Stimulated activated CD4-positive, alpha-beta T cell treated with anti-CD3 and anti-CD28 coated beads, Interleukin-12 subunit alpha, Interleukin-12 subunit beta, amount 100 ng/mL, for 48 hours (primary cell): ENCODE data around the gene BCKDK.

Experiments used
- DNase-seq, 3 donors: peaks; one replicate each; pipeline ENCODE4 v3.0.0-alpha.2; 2020; ENCODE audit warnings: low read depth in 2 of 3, low spot score in 1 of 3

The BCKDK gene

GRCh38 chr16:31080035-31080629 lies 28.1 kb upstream of the BCKDK start:
- DNase-seq: no peak

- no peak for DNase-seq
These were observed 27.3 kb upstream of the BCKDK start for GRCh38 chr16:31080756-31081419.

- no peak for DNase-seq
These were observed 26.5 kb upstream of the BCKDK start for GRCh38 chr16:31081428-31082351.

- no peak for DNase-seq
These were observed 25.7 kb upstream of the BCKDK start for GRCh38 chr16:31082368-31083045.

- DNase-seq: no peak
These were observed 25.1 kb upstream of the BCKDK start for GRCh38 chr16:31083081-31083480.

- no peak for DNase-seq
These were observed 24.6 kb upstream of the BCKDK start for GRCh38 chr16:31083556-31083955.

DNA sequence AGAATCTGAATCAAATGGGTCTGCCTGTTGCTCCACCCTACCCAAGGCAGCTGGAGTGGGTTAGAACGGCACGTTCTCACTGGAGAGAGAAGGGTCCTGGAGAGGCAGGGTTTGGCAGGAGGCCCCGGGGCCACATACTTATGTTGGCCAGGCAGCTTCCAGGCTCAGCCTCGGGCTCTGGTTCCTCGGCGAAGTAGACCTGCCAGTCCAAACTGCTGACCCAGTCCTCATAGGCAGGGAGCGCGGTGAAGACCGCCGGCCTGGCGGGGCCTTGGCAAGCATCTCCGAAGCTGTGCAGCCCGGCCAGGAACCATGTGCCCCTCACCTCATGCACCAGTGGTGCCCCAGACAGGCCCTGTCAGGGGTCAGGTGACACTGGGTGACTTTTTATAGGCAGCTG lies 24.2 kb upstream of the BCKDK start:
- DNase-seq: no peak

- no peak for DNase-seq
These were observed 23.4 kb upstream of the BCKDK start for GRCh38 chr16:31084584-31085302.

DNA sequence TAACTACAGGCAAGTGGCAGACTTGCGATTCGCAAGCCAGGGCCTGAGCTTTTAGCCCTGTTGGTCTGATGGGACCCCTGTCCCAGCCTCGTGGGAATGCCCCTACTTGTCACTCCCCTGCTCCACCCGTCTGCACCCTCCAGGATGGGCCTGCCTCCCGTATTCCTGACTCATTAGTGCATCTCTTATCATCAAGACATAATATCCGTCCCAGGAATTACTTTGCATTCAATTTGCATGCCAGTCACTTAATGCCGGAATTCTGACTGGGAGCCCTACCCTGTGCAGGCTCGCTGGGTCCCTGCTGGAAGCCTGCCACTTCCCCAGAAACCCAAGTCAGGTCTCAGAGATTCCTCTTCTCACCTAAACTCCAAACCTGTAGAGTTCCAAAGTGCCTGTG lies 22.8 kb upstream of the BCKDK start:
- DNase-seq: no peak

DNA sequence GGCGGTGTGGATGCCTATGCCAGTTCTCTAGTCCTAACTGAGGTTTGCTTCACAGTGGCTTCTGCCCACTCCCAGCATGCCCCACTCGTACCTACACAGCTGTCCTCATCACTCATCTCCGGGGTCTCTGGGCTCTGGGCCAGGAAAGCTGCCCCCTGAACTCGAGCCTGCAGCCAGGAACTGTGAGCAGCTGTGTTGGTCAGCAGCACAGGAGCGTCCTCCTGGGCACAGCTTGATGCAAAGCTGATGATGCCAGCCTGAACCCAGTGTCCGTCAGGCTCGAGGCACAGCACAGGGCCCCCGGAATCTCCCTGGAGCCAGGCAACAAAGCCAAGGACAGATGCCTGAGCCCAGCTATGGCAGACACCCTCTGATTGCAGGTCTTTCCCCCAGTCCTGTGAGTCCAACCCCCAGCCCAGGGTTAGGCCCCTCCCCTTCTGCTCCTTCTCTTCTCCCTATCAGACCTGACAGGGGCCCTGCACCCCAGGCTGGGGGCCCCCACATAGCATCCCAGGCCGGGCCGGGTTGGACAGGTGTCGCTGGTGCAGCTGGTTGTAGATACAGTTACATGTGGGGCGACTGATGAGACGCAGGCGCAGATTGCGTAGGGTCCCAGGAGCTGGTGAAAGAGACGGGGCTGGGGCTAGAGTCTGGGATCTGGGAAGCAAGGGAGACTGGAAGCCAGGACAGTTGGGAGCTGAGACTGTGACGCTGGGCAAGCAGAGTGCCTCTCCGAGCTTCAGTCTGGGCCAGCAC lies 22.1 kb upstream of the BCKDK start:
- DNase-seq: no peak

DNA sequence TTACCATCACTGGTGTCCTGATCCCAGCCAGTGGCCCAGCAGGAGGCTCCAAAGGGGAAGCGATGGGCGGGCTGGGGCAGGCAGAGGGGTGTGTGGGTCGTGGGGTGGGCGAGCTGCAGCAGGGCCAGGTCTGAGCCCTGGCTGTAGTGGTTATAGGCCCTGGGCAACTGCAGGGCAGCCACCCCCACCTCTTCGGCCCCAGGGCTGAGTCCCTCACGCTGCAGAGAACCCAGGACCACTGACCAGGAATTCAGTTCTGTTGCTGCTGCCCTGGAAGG lies 21.6 kb upstream of the BCKDK start:
- DNase-seq: no peak

DNA sequence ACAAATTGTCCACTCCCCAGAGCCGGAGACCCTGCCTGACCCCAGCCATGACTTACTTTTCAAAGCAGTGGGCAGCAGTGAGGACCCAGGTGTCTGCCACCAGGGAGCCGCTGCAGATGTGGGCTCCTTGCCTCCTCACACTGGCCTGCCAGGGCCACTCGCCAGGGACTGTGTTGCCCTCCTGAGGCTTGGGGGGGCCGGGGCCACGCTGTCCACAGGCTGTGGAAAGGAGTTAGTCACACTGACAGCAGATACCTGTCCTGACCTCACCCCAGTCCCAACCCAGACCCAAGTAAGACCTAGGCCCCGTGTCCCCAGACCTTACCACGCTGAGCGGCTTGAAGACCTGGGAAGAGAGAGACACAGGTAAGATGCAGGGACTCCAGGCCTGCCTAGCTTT lies 20.7 kb upstream of the BCKDK start:
- DNase-seq: no peak

DNA sequence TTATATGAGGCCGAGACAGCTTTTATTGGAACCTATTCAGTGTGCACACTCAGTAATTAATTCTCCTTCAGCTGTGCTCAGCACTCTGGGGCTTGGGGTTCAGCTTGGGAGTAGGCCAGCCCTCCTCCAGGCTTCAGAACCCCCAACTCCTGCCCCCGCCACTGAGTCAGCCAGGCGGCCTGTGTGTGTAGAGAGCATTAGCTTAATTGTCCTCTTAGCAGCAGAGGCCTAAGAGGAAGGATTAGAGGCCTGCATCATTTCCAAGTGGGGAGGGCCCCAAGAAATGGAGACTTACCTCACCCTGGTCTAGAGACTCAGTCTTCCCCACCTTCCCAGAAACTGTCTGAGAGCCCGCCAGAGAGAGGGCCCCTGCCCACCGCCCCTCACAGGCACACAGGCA lies 20.2 kb upstream of the BCKDK start:
- no peak for DNase-seq

DNA sequence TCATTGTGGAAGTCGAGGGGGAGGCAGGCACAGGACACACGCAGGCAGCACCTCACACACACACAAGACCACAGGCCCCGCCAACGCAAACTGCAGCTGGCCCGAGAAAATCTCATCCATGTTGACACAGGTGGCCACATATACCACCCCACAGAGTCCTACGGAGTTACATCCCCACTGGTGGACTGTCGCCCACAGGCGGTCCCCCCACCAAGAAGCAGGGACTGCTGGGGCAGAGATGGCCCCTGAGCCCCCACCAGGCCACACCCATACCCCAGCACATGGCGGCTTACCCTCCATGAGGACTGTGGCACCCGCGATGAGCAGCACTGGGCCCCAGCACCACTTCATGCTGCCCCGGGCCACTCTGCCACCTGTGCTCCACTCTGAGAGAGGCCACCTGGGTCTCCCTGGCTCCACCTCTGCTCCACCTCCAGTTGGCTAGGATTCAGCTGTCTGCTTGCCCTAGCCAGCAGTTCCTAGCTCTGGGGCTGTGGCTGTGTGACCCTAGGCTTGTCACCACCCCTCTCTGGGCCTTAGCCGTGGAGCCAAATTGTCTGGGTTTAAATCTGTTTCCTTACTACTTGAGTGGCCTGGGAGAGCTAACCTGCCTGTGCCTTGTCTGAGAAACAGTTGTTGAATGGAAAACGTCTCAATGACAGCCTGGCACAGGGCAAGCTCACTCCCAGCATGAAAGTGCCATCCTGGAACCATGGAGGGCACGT lies 19.6 kb upstream of the BCKDK start, which contains the start of gene PRSS53:
Gene PRSS53, minus strand, starts transcription at position 485 of the 725 bp plus-strand sequence. Its CDS starts 134 bp downstream, at position 351.
- no peak for DNase-seq

DNA sequence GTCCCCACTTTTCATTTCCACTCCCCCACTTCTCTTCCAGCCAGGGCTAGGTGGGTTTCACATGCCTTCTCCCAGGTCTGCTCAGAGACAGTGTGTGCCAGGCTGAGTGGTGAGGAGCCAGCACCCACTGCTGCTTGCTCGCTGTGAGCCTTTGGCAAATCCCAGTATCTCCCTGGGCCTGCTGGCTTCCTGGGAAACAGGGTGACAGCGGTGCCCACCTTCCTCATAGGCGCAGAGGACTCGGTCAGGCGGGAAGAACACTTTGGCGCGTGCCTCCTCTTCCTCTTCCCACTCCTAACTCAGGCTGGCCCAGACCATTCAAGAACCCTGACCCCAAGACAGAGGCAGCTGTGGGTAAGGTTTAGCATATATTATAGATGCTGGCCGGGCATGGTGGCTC lies 19.0 kb upstream of the BCKDK start:
- DNase-seq: no peak

- no peak for DNase-seq
These were observed 17.6 kb upstream of the BCKDK start for GRCh38 chr16:31090540-31090939.

DNA sequence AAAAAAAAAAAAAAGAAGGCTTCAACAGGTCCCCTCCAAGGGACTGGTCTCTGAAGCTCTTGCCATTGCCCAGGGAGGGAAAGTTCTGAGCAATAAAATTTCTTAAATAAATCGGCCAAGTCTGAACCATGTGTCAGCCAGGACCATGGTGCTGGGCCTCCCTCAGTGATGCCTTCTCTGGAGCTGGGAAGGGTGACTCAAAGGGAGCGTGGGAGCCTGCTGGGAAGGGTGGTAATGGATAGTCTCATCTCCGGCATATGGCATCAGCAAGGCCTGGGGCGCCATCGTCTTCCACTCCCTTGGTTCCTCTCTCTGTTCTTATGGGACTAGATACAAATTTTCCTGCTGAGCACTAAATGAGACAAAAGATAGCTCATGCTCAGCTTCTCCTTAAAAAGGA lies 15.9 kb upstream of the BCKDK start:
- DNase-seq: no peak

DNA sequence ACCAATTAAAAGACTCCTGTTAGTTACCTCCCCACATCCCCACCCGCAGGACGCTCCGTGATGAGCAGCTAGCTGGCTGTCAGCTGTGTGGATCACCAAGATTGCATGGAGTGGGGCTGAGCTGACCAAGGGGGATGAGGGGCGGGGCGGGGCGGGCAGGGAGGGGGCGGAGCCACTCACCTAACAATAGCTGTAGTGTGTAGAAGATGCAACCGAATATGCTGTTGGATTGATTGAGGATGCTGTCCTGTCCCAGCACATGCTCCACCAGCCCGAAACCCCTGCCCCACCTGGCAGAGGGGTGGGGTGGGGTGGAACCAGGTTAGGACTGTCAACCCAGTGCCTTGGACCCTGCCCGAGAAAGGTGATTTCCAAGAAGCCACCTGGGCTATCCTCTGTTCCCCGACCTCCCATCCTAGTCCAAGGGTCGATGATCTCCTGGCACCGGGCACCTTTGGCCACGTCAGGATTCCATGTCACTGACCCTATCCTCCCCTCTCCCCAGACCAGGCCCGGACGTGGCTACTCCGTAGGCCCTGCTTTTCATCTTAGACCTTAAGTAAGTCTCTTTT lies 15.0 kb upstream of the BCKDK start:
- no peak for DNase-seq

DNA sequence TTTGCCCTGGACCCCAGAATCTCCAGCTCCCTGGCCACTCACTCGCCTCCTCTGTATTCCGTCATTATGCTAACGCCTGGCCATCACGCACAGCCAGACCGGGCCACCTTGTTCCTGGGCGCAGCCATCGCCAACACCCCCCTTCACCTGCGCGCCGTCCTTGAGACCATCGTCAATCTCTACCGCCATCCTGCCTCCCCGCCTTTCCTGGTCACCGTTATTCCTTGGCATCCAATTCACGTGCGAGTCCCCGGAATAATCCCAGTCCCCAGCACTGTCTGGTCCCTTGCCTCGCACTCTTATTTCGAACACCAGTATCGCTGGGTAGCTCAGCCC lies 14.1 kb upstream of the BCKDK start:
- DNase-seq: no peak
